ENCODE measurements around the gene FBH1.
A peak's percentile ranks its signal among the peaks of the same experiment; 100 is the strongest.
"Not testable (repeated sequence)": the region's sequence is repeated elsewhere in the genome, so short reads cannot be mapped to it uniquely, and the experiment has no call there.

FBH1 gene

DNA sequence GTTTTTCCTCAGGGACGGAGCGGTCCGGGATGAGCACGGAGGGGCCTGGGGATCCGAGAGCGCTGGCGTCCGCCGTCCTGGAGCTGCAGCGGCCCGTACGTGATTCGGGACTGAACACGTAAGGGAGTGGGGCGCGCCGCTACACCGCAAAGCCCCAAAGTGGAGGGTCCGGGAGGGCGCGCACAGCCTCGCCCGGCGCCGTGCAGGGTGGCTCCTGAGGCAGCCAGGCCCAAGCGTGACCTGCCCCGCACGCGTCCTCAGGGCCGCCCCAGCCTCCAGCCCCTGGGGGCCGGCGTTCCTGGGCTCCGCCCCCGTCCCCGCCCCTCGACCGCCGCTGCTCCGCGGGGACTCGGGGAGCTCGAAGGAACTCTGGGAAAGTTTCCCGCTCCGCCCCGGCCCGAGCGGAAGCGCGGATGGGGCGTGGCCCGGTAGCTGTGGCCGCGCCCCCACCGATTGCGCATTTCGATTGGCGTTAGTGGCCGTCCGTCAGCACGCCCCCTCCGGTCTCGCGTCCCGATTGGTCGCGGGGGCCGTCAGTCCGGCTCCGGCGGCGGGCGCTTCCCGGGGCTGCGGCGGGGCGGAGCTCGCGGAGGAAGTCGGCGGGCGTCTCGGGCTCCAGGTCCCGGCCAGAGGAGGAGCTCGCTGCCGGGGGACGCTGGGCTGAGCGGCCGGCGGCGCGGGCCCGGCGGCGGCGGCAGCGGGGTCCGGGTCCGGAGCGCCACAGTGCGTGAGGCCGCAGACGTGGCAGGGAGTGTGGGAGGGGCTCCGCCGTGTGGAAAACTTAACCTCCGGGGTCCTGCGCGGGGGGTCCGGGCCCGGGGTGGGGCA is at the start of gene FBH1, which contains the start of gene ANKRD16:
TSS of gene FBH1 (plus strand) at position 620 of the 828 bp plus-strand sequence. CDS start at position 723, 103 bp downstream.
TSS of gene ANKRD16 (minus strand) at position 270 of the 828 bp plus-strand sequence. CDS start 539 bp downstream, outside the sequence.
- DNase-seq (ENCODE audit: low read depth) = peak; percentile 60

DNA sequence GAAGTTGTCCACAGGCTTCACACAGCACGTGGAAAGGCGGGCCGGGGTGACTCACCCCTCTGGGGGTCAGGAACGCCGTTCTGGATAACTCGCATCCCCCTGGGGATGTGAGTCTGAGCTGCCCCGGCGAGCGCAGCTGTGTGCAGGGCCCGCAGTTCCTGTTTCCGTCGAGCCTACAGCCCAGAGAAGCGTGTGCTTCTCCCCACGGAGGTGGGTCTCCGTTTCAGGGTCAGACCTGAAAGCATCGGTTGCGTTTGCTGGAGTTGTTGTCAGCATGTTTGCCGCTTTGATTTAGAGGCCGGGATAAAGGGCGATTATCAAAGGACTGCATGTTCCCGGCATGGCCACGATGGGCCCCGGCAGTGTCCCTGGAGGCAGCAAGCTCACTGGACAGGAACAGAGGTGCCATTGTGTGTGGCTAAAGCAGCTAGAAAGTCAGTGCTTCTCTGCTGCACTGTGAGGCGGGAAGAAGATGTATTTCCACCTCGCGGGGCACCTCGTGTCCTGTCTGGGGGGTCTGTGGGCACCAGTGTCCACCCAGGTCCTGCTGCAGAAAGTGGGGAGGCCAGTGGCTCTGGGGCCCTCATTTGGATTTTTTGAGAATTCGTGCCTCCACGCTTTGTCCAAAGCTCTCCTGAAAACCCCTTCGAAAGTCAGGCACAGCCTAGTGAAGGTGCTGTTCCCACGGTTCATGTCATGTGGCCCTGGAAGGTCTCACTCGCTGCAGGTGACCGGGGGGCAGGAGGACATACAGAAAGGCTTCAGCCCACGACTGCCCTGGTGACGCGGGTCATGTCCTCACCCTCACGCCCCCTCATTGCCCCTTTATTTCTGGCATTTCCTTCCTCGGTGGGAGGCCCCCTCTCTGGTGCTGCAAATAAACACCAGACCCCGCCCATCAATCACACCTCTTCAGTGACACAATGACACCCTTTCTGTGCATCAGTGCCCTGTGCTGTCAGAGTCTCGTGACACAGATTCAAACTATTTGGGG is 49.4 kb upstream of the FBH1 start:
- DNase-seq (ENCODE audit: low read depth) = no peak

DNA sequence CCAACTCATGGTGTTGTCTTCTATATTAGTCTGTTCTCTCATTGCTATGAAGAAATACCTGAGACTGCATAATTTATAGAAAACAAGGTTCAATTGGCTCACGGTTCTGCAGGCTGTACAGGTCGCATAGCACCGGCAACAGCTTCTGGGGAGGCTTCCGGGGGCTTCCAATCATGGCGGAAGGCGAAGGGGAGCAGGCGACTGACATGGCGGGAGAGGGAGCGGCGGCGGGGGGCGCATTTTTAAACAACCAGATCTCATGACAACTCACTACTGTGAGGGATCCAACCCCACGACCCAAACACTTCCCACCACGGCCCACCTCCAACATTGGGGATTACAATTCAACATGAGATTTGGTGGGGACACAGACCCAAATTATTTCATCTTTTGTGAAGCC is 48.1 kb upstream of the FBH1 start:
- DNase-seq (ENCODE audit: low read depth) = no peak

DNA sequence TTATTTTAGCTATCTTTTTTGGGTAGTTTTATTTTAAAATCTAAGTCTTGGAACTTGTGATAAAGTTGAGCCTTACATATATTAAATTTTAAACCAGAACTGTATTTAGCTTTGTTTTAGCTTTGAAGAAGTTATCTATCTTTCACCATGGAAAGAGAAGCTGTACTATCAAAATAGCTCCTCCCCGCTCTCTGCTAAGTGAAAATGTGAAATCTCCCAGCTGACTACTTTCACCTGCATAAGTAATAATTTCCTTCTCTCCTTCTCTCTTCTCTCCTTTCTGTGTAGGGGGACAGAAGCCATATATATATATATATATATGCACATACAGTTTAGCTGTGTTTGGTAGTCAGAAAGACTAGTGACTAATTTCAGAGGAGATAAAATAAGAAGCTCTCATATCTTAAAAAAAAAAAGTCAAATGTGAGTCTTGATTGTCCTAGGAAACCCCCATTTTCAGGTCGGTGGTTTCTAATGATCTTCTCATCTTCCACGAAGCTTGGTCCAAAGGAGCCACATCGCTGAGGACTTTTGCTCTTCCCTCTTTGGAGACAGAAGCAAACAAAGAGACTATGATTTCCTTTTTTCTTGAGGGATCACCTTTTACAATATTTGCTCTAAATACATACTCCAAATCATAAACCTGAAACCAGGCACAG is 46.2 kb upstream of the FBH1 start:
- DNase-seq (ENCODE audit: low read depth) = no peak

DNA sequence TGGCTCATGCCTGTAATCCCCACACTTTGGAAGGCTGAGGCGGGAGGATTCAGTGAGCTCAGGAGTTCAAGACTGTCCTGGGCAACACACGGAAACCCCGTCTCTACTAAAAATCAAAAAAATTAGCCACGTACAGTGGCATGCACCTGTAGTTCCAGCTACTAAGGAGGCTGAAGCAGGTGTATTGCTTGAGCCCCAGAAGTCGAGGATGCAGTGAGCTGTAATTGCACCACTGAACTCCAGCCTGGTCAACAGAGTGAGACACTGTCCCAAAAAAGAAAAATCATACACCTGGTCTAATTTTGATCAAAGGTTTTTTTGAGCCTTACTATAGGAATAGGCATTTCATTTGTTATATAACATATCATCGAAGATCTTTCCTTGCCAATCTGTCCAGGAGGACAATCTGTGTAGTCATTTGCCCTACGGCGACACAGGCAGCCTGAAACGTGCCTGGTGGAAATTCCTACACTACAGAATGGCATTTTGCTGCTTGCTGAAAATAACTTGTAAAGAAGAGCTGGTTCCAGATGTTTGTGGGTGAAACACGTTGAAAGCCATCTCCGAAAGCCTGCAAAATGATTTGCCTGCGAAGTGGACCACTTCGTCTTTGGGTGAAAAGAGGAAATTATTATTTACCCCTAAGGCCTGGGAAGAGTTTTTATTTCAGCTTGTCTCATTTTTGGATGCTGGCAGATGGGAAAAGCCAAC is 45.5 kb upstream of the FBH1 start:
- DNase-seq (ENCODE audit: low read depth) = no peak

DNA sequence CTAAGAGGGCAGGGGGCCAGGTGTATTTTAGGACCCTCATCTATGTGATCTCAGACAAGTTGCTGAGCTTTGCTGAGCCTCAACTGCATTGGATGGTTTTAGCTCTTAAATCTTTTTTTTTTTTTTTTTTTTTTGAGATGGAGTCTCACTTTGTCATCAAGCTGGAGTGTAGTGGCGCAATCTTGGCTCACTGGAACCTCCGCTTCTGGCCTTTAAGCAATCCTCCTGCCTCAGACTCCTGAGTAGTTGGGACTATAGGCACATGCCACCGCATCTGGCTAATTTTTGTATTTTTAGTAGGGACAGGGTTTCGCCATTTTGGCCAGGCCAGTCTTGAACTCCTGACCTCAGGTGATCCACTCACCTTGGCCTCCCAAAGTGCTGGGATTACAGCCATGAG is 43.4 kb upstream of the FBH1 start:
- DNase-seq (ENCODE audit: low read depth) = not testable (repeated sequence)

DNA sequence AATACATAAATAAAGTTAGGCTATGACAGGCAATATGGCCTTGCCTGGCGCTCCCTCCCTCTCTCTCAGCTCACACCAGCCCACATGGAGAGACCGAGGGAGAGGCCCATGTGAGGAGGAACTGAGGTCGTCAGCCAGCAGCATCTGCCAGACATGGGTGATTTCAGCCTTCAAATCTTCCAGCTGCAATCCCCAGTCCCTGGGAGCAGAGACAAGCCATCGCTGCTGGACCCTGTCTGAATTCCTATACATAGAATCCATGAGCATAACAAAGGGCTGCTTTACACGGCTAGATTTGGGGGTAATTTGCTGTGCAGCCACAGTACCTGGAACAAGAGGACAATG is 35.9 kb upstream of the FBH1 start:
- DNase-seq (ENCODE audit: low read depth) = no peak

DNA sequence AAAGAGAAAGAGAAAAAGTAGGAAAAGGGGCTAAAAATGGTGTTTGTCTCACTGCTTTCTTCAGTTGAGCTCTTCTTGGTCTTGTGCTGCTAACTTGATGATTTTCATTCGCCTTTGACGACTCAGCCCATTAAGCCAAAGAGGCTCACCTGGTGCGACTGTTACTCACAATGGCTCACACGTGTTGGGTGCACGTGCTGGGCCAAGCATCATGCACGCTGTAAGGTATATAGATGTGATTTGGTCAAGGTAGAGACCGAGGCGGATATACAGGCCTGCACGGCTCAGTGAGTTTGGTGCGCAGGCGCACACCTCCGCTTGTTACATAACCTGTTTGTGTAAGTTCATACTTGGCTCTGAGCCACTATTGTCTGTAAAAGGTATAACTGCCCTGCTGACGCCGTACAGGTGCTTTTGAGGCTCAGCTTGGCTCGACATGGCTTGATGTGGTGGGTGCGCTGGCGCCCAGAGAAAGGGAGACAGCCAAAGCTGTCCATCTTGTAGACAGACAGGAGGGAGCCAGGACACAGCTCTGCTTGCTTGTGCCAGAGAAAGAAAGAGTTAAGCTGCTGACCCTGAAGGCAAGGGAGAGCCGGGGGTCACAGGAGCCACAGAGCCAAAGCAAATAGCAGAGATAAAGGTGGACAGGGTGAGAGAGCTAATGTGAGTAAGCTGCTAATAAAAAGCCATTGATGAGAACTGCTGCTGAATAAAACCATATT is 33.9 kb upstream of the FBH1 start:
- no peak for DNase-seq (ENCODE audit: low read depth)

DNA sequence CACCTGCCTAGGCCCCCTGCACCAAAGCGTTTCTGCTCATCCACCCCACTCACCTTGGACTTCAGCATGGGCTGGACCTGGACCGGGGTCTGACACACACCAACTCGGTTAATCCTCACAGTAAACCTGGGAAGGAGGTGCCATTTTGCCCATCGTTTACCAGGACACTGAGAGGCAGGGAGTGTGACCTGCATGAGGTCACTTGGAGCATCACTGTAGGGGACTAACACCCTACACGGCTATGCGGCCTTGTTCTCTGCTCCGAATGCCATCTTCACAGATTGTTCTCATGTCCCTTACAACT is 33.4 kb upstream of the FBH1 start:
- no peak for DNase-seq (ENCODE audit: low read depth)

DNA sequence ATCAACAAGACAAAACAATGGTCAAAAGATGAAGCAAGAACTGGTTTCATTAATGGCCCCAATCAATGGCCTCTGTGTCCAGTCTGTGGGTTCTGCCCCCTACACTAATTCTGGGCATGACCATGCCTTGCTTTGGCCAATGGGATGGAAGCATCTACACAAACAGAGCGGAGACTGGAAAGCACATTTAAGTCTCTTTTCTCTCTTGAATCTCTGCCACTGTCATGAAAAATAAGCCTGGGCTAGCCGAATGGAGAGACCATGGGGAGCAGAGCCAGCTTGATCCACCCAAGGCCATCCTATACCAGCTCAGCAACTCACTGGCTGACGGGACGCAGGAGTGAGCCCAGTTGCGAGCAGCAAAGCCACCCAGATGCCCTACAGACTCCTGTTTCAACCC is 31.2 kb upstream of the FBH1 start:
- no peak for DNase-seq (ENCODE audit: low read depth)

DNA sequence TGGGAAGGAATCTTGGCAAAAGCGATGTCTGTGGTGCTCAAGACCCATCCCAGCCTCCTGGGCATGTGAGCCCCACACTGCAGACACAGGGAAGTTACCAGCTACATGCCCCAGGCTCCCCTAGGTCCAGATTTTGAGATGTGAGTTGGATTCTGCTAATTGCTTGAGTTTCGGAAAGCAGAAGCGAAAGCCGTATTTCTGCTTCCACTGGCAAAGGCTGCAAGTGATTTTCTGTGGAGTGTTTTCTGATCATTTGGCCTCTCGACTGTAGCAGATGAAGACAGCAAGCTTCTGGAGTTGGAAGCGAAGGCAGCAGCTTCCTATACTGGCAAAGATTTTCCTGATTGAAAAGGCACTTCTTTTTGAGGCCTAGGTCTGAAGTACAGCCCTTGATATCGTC is 30.0 kb upstream of the FBH1 start:
- DNase-seq (ENCODE audit: low read depth) = no peak

DNA sequence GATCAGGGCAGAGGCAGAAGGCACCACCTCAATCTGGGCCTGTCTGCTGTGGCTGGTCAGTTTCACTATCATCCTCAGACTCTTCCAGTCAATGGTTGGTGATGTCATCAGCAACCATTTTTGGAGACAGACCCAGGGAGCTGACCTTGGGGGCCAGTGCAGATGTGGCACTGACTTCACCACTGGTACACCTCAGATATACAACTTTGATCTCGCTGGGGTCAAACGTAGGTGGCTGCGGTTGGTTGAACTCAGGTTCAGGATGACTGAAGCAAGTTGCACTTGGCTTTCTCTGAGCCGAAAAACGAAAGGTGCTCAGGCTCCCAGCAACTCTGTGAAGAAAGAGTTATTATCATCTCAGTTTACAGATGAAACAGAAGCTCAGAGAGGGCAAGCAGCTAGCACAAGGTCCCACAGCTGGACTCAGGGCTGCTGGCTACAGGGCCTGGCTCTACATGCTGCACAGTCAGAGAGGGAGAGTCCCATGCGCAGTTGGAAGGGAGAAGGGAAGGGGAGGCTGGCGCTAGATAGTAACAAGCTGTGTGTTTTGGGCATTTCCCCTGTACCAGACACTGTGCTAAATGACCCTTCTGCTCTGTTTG is 27.6 kb upstream of the FBH1 start:
- DNase-seq (ENCODE audit: low read depth) = no peak

DNA sequence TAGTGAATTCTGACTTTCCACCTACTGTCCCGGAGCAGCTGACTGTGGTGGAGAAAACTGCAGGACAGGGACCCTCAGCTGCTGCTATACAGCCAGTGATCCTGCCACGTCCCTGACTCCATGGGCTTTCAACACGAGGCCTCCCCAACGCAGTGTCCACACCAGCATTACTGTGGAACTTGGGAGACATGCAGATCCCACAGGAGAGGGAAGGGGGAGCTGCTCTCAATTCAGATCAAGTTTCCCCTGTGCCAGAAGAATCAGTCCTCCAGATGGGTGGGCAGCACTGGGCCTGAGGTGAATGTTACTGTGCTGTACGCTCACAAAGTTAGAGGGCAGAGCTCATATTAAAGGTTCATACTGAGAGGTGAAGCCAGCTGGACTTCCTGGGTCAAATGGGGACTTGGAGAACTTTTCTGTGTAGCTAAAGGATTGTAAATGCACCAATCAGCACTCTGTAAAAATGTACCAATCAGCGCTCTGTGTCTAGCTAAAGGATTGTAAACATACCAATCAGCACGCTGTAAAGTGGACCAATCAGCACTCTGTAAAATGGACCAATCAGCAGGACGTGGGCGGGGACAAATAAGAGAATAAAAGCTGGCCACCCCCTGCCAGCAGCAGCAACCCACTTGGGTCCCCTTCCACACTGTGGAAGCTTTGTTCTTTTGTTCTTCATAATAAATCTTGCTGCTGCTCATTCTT is 26.9 kb upstream of the FBH1 start:
- DNase-seq (ENCODE audit: low read depth) = not testable (repeated sequence)

DNA sequence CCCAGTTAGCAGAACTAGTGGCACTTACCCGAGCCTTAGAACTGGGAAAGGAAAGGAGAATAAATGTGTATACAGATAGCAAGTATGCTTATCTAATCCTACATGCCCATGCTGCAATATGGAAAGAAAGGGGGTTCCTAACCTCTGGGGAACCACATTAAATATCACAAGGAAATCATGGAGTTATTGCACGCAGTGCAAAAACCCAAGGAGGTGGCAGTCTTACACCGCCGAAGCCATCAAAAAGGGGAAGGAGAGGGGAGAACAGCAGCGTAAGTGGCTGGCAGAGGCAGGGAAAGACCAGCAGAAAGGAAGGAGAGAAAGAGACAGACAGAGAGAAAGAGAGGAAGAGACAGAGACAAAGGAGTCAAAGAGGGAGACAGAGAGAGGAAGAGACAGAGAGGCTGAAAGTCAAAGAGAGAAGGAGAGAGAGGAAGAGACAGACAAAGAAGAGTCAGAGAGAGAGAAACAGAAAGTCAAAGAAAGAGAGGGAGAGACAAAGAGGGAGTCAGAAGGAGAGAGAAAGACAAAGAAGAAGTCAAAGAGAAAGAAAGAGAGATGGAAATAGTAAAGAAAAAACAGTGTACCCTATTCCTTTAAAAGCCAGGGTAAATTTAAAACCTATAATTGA is 23.5 kb upstream of the FBH1 start:
- DNase-seq (ENCODE audit: low read depth) = not testable (repeated sequence)

DNA sequence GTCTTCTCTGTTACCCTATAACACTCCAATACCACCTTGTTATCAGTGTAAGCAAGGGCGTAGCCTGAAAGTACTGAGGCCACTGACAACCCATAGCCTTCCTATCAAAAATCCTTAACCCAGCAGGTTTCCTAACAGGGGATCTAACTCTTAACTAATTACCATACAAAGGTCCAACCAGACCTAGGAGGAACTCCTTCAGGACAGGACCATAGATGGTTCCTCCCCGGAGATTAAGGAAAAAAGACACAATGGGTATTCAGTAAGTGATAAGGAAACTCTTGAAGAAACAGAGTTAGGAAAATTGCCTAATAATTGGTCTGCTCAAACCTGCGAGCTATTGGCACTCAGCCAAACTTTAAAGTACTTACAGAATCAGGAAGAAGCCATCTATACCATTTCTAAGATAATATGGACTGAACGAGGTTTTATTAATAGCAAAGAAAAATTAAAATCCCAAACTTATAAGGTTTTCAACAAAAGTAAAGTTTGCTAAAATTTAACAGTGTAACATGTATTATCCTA is 22.9 kb upstream of the FBH1 start:
- not testable (repeated sequence) for DNase-seq (ENCODE audit: low read depth)

DNA sequence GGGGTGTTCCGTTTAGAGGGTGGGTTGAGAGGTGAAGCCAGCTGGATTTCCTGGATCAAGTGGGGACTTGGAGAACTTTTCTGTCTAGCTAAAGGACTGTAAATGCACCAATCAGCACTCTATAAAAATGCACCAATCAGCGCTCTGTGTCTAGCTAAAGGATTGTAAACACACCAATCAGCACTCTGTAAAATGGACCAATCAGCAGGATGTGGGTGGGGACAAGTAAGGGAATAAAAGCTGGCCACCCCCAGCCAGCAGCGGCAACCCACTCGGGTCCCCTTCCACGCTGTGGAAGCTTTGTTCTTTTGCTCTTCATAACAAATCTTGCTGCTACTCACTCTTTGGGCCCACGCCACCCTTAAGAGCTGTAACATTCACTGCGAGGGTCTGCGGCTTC is 21.7 kb upstream of the FBH1 start:
- not testable (repeated sequence) for DNase-seq (ENCODE audit: low read depth)

DNA sequence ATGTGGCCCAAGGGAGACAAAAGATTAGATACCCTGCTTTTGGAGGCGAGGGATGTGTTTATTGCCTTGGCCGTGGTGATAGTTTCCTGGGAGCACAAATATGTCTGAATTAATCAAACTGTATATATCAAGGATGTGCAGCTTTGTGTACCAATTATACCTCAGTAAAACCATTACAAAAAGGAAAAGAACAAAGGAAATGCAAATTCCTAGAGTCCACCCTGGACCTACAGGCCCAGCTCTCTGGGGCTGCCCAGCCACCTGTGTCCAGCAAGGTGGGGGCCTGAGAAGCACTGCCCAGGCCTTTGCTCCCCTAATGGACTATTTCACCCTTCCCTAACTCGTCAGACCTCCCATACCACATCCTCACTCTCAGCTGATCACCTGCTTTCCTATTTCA is 20.9 kb upstream of the FBH1 start:
- no peak for DNase-seq (ENCODE audit: low read depth)

DNA sequence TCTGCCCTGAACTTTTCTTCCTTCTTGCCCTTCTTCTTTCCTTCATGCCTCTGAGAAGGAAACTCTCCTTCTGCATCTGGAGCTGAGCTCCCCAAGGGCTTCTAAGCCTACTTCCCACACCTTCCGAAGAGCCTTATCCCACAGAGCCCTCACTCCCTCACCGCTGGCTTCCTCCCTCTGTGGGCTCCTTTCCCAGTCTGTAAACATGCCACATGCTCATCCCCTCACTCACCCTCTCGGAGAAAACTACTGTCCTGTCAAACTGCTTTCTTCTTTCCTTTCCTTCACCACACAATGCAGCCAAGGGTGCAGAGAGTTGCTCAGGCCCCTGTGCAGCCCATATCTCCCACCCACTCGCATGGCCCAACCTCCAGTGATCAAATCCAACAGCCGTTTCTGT is 18.4 kb upstream of the FBH1 start:
- no peak for DNase-seq (ENCODE audit: low read depth)

DNA sequence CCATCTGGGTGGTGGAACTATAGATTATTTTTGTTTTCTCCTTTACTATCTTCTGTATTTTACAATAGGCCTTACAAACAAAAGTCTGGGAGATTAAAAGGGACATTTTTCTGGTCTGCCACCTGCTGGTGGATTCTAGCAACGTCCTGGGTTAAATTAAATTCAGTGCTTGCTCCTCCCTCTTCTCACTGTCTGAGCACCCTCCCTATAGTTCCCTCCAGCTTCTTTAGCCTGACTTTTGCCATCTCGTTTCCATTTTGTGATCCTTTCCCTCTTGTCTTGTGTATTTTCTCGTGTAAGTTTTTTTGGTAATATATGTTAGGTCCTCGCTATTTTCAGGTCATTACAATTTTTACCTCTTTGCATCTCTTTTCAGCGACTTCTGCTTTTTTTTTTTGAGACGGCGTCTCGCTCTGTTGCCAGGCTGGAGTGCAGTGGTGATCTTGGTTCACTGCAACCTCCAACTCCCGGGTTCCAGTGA is 16.5 kb upstream of the FBH1 start:
- DNase-seq (ENCODE audit: low read depth) = no peak

All from HS-5 (cell line).